IPS-NIHi7 (cell line): ENCODE results near the gene PDE3A.

Experiments
- DNase-seq: peaks from one replicate; pipeline ENCODE4 v3.0.0; 2012; ENCODE audit warnings: mixed read lengths; ENCODE audit errors: extremely low spot score

Gene PDE3A

DNA sequence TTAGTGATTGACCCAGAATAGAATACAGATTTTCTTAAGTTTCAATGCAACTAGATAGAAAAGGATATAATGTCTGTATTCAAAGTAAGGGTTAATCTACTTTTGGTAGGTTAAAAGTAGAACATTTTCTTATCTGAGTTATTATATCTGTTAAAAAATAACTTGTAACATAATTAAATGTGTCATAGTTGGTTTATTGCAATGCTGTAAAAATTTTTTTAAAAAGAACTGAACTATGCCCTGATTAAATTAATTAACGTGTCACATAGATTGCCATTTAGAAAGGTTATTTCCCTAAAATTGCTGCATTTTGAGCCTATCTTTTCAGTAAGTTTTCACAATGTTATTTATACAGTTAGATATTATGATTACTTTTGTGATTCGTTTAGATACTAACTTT lies 89.2 kb downstream of the PDE3A start:
- no peak for DNase-seq

DNA sequence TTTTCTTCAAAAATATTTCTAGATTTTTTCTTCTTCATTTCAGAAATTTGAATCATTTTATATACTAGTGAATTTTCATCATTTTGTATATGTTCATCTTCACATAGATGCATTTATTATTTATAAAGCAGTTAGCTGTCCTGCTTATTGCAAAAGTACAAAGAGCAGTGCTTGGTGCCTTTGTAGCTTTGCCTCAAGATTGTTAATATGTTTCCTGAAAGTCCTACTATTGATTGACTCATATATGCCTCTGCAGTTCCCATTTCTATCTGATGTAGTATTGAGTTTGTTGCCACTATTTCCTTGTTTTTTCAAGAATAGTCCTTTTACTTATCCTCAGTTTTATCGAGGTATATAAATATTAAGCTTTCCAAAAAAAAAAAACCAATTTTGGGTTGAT lies 89.7 kb downstream of the PDE3A start:
- no peak for DNase-seq

DNA sequence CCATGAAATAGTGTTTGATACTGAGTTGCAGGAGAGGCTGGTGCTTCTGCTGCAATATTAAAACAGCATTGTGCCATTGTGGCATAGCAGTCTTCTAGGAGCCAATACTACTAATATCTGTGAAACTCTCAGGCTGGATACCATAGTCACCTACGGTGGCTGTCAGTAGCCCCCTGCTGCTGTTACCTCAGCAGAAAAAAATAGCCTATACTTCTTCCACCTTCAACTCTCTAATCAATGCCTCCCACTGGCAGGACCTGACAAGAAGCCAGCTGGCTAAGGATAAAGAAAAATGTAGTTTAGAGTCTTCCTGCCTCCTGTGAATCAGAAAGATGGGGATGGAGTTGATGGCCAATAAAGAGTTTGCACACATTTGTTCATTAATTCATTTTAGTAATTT lies 91.6 kb downstream of the PDE3A start:
- no peak for DNase-seq

DNA sequence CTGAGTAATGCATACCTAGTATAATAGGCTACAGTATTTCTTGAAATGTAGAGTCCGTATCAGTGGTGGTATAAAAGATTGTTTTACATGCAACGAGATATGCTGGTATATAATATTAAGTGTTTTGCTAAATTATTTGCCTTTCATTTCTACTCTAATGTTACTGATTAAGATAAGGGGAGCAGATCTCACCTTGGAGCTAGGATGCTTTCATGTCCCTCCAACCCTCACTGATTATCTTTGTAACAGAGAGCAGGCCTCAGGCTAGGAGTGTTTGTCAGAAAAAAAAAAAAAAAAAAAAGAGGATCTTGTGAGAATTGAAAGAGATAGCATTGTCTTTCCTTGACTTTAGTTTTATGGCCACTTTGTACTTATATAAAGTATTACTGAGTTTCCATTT lies 92.6 kb downstream of the PDE3A start:
- no peak for DNase-seq

DNA sequence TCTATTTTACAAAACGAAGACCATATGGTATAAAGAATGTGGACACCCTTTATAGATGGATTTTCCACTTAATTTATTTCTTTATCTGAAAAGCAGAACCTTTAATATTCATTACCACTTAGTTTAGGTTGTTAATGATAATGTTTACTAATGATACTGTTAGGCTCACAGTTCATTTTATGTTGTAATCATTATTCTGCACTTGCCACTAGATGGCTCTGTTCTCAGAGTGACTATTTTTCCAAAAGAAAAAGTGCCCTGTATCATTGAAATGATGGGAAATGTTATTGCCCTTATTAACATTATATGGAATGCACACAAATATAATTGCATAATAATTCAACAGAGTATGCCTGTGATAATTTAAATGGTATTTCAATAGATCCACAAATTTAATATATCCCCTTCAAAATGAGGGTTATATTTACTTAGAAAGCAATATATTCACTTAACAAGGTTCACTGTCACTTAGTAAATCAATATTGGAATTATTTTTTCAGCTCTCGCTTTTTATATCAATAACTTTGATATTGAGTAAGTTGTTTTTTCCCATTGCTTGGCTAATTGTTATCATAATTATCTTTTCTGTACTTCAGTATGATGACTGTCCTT lies 95.7 kb downstream of the PDE3A start:
- DNase-seq = no peak

DNA sequence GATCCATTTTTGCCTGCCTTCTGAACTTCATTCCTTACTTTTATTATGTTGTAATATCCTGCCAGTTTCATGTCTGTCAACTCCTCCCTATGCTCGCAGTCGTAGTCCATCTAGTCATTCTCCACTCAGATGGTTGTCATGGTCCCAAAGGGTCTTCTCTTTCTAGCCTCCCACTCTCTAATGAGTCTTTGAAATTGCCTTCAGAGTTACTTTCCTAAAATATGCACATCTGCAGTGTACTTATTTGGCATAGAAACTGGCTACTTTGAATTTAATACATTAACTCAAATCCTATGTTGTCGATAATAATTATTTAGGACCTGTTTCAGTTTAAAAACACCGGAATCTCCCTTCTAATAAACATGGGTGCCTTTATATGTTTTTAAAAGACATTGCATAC lies 101.0 kb downstream of the PDE3A start:
- no peak for DNase-seq

DNA sequence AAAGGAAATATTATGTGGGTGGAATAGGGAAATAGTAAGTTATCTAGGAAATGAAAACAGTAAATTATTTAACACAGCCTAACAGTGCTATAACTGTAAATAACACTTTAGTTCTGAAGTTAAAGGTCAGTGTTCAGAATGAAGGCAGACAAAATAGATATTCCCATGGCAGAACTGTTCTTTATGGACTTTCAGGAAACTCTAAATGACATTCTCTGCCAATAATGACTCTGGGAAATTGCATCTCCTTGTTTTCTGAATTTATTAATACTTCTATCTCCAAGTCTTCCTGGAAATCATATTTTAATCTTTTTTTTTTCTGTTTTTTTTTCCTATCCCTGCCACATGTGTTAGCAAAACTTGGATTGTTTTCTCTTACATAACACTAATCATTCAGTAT lies 101.4 kb downstream of the PDE3A start:
- DNase-seq = no peak

DNA sequence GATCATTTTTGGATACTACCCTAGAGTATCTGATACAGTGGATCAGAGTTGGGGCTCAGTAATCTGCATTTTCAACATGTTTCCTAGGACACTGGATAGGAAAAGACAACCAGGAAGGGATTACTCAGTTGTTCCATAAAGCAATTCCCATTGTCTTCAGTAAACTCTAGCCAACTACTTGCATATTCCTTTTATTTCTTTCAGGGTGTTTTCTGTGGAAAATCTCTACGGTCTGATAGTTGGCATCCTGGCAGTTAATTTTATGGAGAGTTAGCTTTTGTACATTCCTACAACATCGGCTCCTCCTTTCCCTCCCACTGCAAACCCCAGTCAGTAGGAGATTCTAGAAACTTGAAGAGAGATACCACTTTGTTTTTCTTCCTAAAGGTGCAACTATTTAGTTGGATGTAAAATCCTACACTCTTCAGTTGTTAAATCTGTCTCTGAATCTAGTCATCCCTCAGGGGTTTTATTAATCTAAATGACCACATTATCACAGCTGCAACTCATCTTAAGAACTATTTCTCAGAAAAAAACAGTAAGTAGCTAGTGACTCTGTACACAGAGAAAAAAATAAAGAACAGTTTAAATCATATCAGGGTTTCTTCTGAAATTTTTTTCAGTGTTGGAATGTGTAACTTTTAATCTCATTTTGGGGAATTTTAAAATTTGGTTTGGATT lies 103.9 kb downstream of the PDE3A start:
- no peak for DNase-seq

DNA sequence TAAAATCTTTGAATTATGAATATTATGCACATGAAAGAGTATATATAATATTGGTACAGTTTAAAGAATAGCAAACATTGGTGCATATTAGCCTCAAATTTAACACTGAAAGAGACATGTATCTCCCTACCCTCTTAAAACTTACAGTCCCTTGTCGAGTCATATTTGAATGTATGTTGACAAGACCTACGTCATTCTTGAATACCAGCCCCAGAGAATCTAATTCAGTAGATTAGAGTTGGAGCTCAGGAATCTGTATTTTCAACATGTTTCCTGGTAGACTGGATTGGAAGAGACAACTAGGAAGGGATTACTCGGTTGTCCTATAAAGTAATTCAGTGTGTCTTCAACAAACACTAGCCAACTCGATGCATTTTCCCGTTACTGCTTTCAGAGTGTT lies 104.8 kb downstream of the PDE3A start:
- DNase-seq = no peak

DNA sequence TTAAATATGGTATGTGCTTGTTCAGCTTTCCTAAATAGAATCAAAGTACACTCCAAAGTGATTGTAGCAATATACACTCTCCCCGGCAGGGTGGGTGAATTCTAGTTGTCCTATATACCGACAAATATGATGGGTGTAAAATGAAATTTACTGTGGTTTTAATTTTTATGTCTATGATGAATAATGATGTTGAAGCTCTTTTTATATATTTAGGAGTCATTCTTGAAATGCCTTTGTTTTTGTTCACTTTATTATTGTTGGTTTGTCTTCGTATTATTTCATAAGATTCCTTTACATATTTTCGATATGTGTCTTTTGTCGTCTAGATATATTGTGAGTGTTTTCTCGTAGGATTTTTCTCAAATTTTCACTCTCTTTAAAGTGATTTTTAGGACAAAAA lies 105.7 kb downstream of the PDE3A start:
- no peak for DNase-seq

DNA sequence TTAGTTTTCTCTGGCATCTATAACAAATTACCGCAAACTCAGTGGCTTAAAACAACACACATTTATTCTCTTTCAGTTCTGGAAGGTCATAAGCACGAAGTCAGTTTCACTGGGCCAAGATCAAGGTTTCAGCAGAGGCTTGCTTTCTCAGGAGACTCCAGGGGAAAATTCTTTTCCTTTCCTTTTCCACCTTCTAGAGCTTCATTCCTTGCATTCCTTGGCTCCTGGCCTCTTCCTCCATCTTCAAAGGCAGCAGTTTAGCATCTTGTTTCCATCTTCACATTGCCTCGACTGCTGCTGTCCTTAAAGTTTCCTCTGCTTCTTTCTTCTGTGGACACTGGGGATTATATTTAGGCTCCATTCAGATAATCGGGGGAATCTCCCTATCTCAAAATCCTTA lies 106.1 kb downstream of the PDE3A start:
- no peak for DNase-seq

DNA sequence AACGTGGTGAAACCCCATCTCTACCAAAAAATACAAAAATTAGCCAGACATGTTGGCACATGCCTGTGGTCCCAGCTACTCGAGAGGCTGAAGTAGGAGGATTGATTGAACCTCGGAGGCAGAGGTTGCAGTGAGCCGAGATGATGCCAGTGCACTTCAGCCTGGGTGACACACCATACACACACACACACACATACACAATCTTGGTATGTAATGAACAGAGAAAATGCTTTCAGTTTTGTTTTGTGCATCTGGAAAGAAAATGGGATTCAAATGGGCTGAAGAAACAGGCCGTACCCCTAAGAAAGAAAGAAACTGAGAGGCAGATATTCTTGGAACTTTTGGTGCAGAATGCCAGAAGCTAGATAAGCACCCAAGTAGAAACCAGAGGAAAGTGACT lies 107.2 kb downstream of the PDE3A start:
- no peak for DNase-seq

DNA sequence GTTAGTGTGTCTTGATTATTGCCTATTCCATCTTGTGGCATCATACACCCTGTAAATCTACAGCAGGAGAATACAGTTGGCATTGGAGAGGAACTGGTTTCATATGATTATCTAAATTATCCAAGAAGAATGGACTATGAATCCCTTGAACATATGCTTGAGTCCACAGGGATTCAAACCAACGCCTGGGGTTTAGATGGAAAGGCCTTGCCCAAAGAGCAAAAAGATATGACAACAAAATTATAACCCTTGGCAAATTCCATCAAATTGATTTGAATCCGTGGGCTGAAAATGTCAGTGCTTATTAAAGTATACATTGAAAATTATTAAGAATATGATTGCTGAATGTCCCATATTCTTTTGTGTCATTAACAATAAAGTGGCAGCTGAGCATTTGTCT lies 108.2 kb downstream of the PDE3A start:
- no peak for DNase-seq

DNA sequence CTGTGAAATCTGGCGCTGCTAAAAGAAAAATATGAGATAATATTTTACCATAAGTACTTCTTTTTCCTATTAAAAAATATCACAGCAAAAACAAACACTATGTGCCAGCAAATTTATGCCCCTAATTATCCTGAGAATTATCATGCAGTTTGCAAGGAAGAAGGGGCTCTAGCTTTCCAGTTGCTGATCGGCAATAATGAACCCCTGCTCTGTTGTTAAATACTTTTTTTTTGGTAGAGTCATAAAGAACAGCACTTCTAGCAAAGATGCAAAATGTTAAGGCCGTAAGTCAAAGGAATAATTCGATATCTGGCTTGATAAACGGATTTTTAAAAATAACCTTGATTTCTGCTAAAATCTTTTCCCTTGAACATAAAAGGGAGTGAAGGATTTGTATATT lies 108.9 kb downstream of the PDE3A start:
- DNase-seq = no peak

DNA sequence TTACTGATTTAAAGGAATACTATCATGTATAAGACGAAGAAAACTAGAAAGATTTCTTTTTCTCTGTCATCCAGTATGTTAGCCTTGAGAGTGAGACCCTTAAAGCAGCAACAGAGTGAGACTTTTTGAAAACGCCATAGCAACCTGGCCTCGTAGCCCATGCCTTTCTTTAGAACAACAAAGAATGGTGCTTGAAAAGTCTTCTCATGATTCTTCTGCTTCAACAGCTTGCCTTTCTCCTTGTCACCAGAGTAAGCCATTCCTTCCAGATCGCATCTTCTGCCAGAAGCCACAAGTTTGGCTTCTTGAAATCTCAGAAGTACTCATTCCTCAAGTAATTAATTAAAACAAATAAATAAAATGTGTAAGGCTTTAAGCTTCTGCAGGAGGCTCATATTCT lies 109.3 kb downstream of the PDE3A start:
- DNase-seq = no peak

DNA sequence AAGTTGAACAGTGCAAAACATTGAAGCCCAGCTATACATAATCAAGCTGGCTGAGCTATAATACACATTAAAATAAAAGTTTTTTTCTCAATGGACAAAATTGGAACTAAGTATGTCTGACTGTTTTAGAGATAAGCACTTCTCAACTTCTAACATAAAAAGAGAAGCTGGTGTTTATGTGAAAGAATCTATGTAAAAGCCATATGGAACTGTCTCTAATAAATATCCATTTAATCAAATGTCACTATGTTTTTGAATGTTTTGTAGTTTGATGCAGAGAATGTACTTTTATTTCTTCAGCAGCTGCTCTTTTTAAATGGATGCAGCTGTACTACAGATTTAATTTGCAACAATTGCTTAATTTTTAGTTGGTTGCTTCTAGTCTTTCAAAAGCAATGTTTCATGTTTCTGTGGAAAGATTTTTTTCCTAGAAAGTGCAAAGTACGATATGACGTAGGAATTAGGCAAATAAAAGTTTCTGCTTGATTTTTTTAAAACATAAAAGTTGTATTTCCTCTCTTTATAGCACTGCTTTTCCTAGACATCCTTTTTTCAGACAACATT lies 114.2 kb downstream of the PDE3A start:
- DNase-seq = no peak

DNA sequence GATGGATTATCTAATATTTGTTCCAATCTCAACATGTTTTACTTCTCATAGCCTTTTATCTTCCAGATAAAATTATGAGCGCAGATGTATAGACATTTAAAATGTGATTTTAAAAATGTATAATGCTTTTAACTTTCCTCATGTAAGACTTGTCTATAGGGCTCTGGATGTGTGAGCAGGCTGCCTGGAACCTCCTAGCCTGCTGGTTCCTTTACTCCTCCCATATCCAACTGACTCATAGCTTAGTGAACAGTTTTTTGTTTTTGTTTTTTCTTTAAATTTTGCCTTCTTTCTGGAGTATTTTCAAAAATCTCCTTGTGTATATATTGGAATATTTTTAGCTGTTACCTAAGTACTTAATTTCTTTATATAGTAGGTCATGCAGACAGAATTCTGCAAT lies 115.4 kb downstream of the PDE3A start:
- DNase-seq = no peak

DNA sequence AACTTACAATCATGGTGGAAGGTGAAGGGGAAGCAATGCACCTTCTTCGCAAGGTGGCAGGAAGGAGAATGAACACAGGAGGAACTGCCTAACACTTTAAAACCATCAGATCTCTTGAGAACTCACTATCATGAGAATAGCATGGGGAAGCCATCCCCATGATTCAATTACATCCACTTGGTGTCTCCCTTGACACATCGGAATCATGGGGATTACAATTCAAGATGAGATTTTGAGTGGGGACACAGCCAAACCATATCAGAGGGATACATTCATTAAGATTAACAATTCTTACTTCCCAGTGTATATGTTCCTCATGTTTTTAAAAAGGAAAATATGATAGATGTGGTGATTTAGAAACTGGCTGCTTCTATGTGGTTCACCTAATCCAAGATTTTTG lies 117.9 kb downstream of the PDE3A start:
- no peak for DNase-seq

DNA sequence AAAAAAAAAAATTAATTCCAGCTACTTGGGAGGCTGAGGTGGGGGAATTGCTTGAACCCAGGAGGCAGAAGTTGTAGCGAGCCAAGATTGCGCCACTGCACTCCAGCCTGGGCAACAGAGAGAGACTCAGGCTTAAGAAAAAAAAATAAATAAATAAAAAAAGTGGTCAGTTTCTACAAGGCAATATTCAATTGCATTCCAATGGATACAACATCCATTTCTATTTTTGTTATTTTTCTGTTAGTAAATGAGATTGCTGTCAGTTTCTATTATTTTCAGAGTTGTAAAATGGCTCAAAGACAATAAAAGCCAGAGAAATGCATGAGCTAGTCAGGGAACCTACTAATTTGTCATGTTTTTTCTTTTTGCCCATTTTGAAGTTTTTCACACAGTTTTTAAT lies 119.2 kb downstream of the PDE3A start:
- DNase-seq = no peak

DNA sequence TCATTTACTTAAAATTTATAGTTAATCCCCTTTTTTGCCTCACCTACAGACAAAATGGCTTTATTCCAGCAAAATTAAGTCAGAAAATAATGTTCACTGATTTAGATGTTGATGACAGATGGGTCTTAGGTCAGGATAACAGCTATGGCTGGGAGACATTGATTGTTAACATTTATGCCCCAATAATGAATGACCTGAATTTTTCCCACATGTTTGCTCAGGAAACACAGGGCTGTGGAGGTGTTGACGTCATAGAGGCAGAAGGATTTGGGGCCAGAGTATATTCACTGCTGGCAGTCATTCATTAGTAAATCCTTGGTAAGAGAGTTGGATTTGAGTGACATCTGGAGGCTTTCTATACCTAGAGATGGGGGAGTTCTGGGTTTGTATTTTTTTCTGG lies 121.3 kb downstream of the PDE3A start:
- no peak for DNase-seq

DNA sequence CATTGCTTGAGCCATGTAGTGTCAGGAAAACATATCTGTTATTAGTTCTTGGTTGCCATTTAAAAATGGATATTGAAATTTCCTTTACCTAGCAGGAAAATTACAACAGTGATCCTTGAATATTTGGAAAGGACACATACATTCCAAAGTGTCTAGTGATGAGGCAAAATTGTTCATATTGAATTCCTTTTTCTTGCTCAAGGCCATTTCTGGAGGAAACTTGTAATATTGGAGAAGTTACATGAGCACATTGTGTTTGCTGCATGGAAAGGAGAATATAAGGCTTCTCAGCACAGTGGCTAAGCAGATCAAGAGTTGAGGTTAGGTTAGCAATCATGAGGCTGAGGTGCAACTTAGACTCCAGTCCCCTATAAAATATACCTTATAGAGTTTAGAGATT lies 121.9 kb downstream of the PDE3A start:
- DNase-seq = no peak

DNA sequence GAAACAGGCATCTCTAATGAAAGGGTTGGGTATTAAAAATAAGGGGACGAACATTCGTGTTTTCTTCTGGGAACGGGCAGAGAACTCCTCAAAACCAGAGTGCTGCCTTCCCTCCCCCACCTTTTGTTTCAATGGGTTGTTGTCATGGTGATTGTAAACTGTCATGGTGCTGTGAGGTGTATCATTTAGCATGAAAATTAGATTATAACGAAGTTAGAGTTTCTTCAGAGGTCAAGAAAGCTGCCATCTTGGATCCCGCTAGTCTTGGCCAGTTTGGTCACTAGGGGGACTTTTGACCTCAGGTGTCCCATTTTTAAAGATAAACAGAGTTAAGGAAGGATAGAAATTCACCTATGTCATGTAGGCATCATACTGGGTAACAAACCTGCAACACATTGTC lies 123.0 kb downstream of the PDE3A start:
- DNase-seq = no peak

DNA sequence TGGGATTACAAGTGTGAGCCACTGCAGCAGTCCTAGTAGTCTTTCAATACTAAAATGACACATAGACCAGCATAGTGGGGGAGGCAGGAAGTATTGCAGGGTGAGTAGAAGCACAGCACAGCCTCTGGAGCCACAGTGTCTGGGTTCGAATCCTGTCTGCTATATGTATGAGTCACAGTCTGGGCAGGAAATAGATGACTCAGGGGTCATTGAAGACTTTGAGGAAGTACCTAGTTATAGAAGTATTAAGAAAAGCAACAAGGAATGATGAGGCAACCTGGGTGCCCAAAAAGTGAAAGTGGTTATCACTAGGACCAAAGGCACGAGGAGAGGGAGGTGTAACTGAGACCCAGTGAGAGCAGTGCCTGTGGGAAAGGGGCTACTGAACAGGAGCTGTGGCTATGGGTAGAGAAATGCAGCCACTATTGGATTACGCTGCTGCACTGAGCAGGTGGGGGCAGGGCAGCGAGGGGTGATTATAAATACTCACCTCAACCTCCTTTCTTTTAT lies 124.0 kb downstream of the PDE3A start:
- no peak for DNase-seq

DNA sequence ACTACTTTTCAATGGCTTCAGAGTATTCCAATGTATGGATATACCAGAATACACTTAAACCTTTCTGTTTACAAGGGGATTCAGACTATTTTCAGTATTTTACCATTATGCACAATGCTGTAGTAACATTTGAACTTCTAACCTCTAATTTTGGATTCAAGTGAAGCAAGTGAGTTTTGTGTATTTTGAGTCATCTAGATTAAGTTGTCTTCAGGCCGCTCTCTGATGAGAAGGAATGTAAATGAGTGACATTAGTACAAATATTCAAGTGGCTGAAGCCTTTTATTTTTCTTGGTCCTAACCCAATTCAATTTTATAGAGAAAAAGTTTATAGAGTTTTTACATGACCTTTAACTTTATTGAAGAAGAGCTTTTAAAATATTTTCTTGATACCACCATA lies 125.6 kb downstream of the PDE3A start:
- DNase-seq = no peak
